H1 (cell line): ENCODE data around the gene RAB40A. TPM values are rescaled to one million over a fixed set of nuclear protein-coding genes. Genes with fewer than 3 reads are reported as not detected.

Source experiments
- CTCF ChIA-PET: fragments of 300-600 bp; sonication (Branson Sonifier 250); formaldehyde crosslinking; loops from one replicate; lab custom pipeline; 2021; ENCODE audit not compliant: partially characterized antibody; lab: Charles Lee
- POLR2A ChIA-PET: fragments of 300-600 bp; sonication (Branson Sonifier 250); formaldehyde crosslinking; loops from one replicate; lab custom pipeline; 2021; ENCODE audit warnings: inconsistent platforms; ENCODE audit not compliant: partially characterized antibody; lab: Charles Lee
- DNase-seq, 2 experiments: peaks; one replicate each; pipeline versions ENCODE4 v3.0.0 to v3.0.0-alpha.2; 2010 to 2022; ENCODE audit warnings: low spot score in 2 of 2, low read depth in 1 of 2, mixed read lengths in 1 of 2
- FAIRE-seq: peaks from 2 replicates; lab custom pipeline; 2011; peaks lifted over from hg19 to GRCh38; lab: Jason Lieb, UNC
- H2AFZ ChIP-seq: 2 replicates; pipeline ENCODE4 v1.8.1; 2012; ENCODE audit warnings: low read length, inconsistent platforms
- H2AK5ac ChIP-seq: 2 replicates; pipeline ENCODE4 v1.6.1; 2013; ENCODE audit warnings: low read depth, low read length
- H2BK120ac ChIP-seq: replicated peaks from 2 replicates; pipeline ENCODE3; 2013; ENCODE audit warnings: low read depth, low read length, inconsistent platforms
- H2BK12ac ChIP-seq: 2 replicates; pipeline ENCODE4 v1.6.1; 2013; ENCODE audit warnings: low read depth, low read length
- H2BK15ac ChIP-seq: 2 replicates; pipeline ENCODE4 v1.6.1; 2013; ENCODE audit warnings: low read length
- H2BK20ac ChIP-seq: 2 replicates; pipeline ENCODE4 v1.6.1; 2013; ENCODE audit warnings: low read length
- H2BK5ac ChIP-seq: 2 replicates; pipeline ENCODE4 v1.6.1; 2013; ENCODE audit warnings: low read depth, low read length
- H3K14ac ChIP-seq: 2 replicates; pipeline ENCODE4 v1.6.1; 2013; ENCODE audit warnings: inconsistent platforms; ENCODE audit not compliant: insufficient read length
- H3K18ac ChIP-seq: 2 replicates; pipeline ENCODE4 v1.6.1; 2013; ENCODE audit warnings: low read length; ENCODE audit errors: extremely low read depth
- H3K23ac ChIP-seq: 2 replicates; pipeline ENCODE4 v1.6.1; 2013; ENCODE audit warnings: inconsistent platforms; ENCODE audit not compliant: insufficient read length
- H3K23me2 ChIP-seq: 2 replicates; pipeline ENCODE4 v1.6.1; 2013; ENCODE audit warnings: low read depth, low read length
- H3K27ac ChIP-seq: 2 replicates; pipeline ENCODE4 v1.6.1; 2011; ENCODE audit warnings: low read depth, low read length, inconsistent platforms
- H3K27me3 ChIP-seq, 4 experiments: replicated peaks in 1 of 4; 1 replicate in 1 of 4; 2 replicates in 3 of 4; pipeline versions ENCODE4 v1.6.1 to v1.8.1; 2011 to 2013; ENCODE audit warnings: low read length in 3 of 4, mild to moderate bottlenecking in 3 of 4, inconsistent platforms in 2 of 4, mixed read lengths in 2 of 4, moderate library complexity in 1 of 4; ENCODE audit not compliant: control insufficient read depth in 3 of 4, insufficient read depth in 3 of 4; ENCODE audit errors: extremely low read depth in 1 of 4
- H3K36me3 ChIP-seq, 4 experiments: 2 replicates each; pipeline versions ENCODE4 v1.6.1 to v1.8.1; 2011 to 2013; ENCODE audit warnings: mild to moderate bottlenecking in 4 of 4, low read length in 3 of 4, moderate library complexity in 2 of 4, control low read depth in 1 of 4, inconsistent platforms in 1 of 4; ENCODE audit not compliant: insufficient read depth in 4 of 4, control insufficient read depth in 2 of 4
- H3K4ac ChIP-seq: replicated peaks from 2 replicates; pipeline ENCODE3; 2013; ENCODE audit warnings: low read length, low read depth, mixed read lengths, inconsistent platforms; ENCODE audit not compliant: insufficient read length
- H3K4me1 ChIP-seq, 4 experiments: replicated peaks in 1 of 4; 1 replicate in 1 of 4; 2 replicates in 3 of 4; pipeline versions ENCODE4 v1.6.1 to v1.8.1; 2011 to 2013; ENCODE audit warnings: low read length in 3 of 4, inconsistent platforms in 2 of 4, mixed read lengths in 1 of 4; ENCODE audit not compliant: insufficient read depth in 4 of 4, control insufficient read depth in 3 of 4
- H3K4me2 ChIP-seq, 2 experiments: 2 replicates each; pipeline versions ENCODE4 v1.6.1 to v1.8.1; 2011 to 2013; ENCODE audit warnings: low read depth in 2 of 2, low read length in 2 of 2, control low read depth in 1 of 2, inconsistent platforms in 1 of 2, mild to moderate bottlenecking in 1 of 2; ENCODE audit not compliant: insufficient read depth in 1 of 2
- H3K4me3 ChIP-seq, 4 experiments: fragments of 200-600, 300-600 bp in 1 of 4; sonication (generic), shearing (Covaris generic), sonication (Bioruptor Twin) in 1 of 4; 2 replicates each; pipeline versions ENCODE4 v1.5.1 to v1.8.1; 2011 to 2016; ENCODE audit warnings: low read length in 4 of 4, low read depth in 3 of 4, control low read depth in 2 of 4, inconsistent platforms in 2 of 4, mild to moderate bottlenecking in 2 of 4, mixed read lengths in 1 of 4, moderate library complexity in 1 of 4; ENCODE audit not compliant: insufficient read depth in 2 of 4; ENCODE audit errors: extremely low read depth in 1 of 4
- H3K56ac ChIP-seq: replicated peaks from 2 replicates; pipeline ENCODE3; 2013; ENCODE audit warnings: low read depth, mild to moderate bottlenecking, mixed read lengths, low read length, inconsistent platforms; ENCODE audit not compliant: insufficient read length
- H3K79me1 ChIP-seq: 2 replicates; pipeline ENCODE4 v1.6.1; 2013; ENCODE audit warnings: low read depth, low read length, control low read depth
- H3K79me2 ChIP-seq, 2 experiments: 2 replicates each; pipeline versions ENCODE4 v1.6.1 to v1.8.1; 2012 to 2013; ENCODE audit warnings: low read length in 2 of 2, mild to moderate bottlenecking in 2 of 2, inconsistent platforms in 1 of 2; ENCODE audit not compliant: insufficient read depth in 2 of 2, control insufficient read depth in 1 of 2
- H3K9ac ChIP-seq, 4 experiments: replicated peaks in 1 of 4; 1 replicate in 1 of 4; 2 replicates in 3 of 4; pipeline versions ENCODE4 v1.6.1 to v1.8.1; 2011 to 2013; ENCODE audit warnings: low read depth in 3 of 4, low read length in 3 of 4, control low read depth in 2 of 4, mild to moderate bottlenecking in 2 of 4, moderate library complexity in 2 of 4, inconsistent platforms in 1 of 4; ENCODE audit errors: extremely low read depth in 1 of 4
- H3K9me3 ChIP-seq, 2 experiments: 2 replicates each; pipeline versions ENCODE4 v1.6.1 to v1.8.1; 2012 to 2013; ENCODE audit warnings: mild to moderate bottlenecking in 2 of 2, moderate library complexity in 2 of 2, control low read depth in 1 of 2, inconsistent platforms in 1 of 2, low read depth in 1 of 2, low read length in 1 of 2, mixed read lengths in 1 of 2; ENCODE audit not compliant: insufficient read depth in 2 of 2
- H4K20me1 ChIP-seq, 2 experiments: replicated peaks in 1 of 2; 2 replicates each; pipeline versions ENCODE3 to v1.8.1; 2011 to 2013; ENCODE audit warnings: inconsistent platforms in 2 of 2, low read length in 2 of 2, mild to moderate bottlenecking in 1 of 2; ENCODE audit not compliant: insufficient read depth in 2 of 2, control insufficient read depth in 1 of 2
- H4K5ac ChIP-seq: 2 replicates; pipeline ENCODE4 v1.6.1; 2013; ENCODE audit warnings: low read length, low read depth, mixed read lengths, inconsistent platforms; ENCODE audit not compliant: insufficient read length
- H4K8ac ChIP-seq: 2 replicates; pipeline ENCODE4 v1.8.0; 2013; ENCODE audit warnings: mild to moderate bottlenecking, moderate library complexity, low read length, inconsistent platforms; ENCODE audit not compliant: insufficient read depth; ENCODE audit errors: extremely low read depth
- H4K91ac ChIP-seq: replicated peaks from 2 replicates; pipeline ENCODE3; 2013; ENCODE audit warnings: low read length, mixed read lengths, inconsistent platforms; ENCODE audit not compliant: insufficient read length
- BRCA1 ChIP-seq: IDR thresholded peaks from 2 replicates; pipeline ENCODE4 v1.6.1; 2012; ENCODE audit warnings: low read depth, low read length, improper control_type of control experiment
- FOSL1 ChIP-seq: IDR thresholded peaks from 2 replicates; pipeline ENCODE4 v1.6.1; 2011; ENCODE audit warnings: mild to moderate bottlenecking, low read depth, low read length, moderate library complexity; ENCODE audit not compliant: insufficient read depth
- KDM4A ChIP-seq: IDR thresholded peaks from one replicate; pipeline ENCODE4 v1.7.1; 2012; ENCODE audit warnings: low read depth, mild to moderate bottlenecking, moderate library complexity, low read length, inconsistent platforms; ENCODE audit not compliant: severe bottlenecking
- MAFK ChIP-seq: IDR thresholded peaks from 2 replicates; pipeline ENCODE4 v1.6.1; 2012; ENCODE audit warnings: low read depth, mild to moderate bottlenecking, improper control_type of control experiment, low read length
- PHF8 ChIP-seq: fragments of 200-600 bp; sonication (generic); conservative IDR thresholded peaks from 2 replicates; pipeline ENCODE4 v1.7.1; 2012; ENCODE audit warnings: low read depth, mild to moderate bottlenecking, inconsistent platforms, low read length, moderate library complexity
- POLR2A ChIP-seq, 2 experiments: IDR thresholded peaks; 1 replicate in 1 of 2; 2 replicates in 1 of 2; pipeline ENCODE4 v1.6.1; 2011; ENCODE audit warnings: low read depth in 2 of 2, low read length in 2 of 2, mild to moderate bottlenecking in 2 of 2; ENCODE audit errors: control extremely low read depth in 1 of 2
- RAD21 ChIP-seq, 2 experiments: IDR thresholded peaks in 1 of 2; conservative IDR thresholded peaks in 1 of 2; 2 replicates each; pipeline ENCODE4 v1.6.1; 2011; ENCODE audit warnings: low read depth in 2 of 2, low read length in 2 of 2, improper control_type of control experiment in 1 of 2, inconsistent platforms in 1 of 2, mild to moderate bottlenecking in 1 of 2, moderate library complexity in 1 of 2
- SIX5 ChIP-seq: IDR thresholded peaks from 2 replicates; pipeline ENCODE4 v1.6.1; 2011; ENCODE audit warnings: mild to moderate bottlenecking, low read depth, low read length
- TAF7 ChIP-seq: optimal IDR thresholded peaks from 2 replicates; pipeline ENCODE3; 2011; ENCODE audit warnings: low read depth, mild to moderate bottlenecking, inconsistent platforms, low read length, moderate library complexity, borderline replicate concordance
- TEAD4 ChIP-seq: IDR thresholded peaks from 2 replicates; pipeline ENCODE4 v1.6.1; 2012; ENCODE audit warnings: low read depth, low read length, inconsistent platforms, mixed read lengths
- ZNF274 ChIP-seq: IDR thresholded peaks from 2 replicates; pipeline ENCODE4 v1.7.0; 2012; ENCODE audit warnings: low read length, borderline replicate concordance; ENCODE audit errors: extremely low read depth
- whole genome bisulfite sequencing, 2 experiments: shearing (Covaris generic) in 1 of 2; methylation state at CpG; one replicate each; pipeline versions ENCODE4 v1.1.6 to v1.1.7; 2013 to 2015; ENCODE audit warnings: low lambda C conversion rate in 2 of 2, mixed read lengths in 2 of 2, inconsistent platforms in 1 of 2, low coverage in 1 of 2, missing lambda C conversion rate in 1 of 2; ENCODE audit not compliant: insufficient replicate concordance in 2 of 2, insufficient coverage in 1 of 2, insufficient read length in 1 of 2; ENCODE audit errors: extremely low coverage in 1 of 2, missing lambda C conversion rate in 1 of 2; 5-methylcytosine and 5-hydroxymethylcytosine counted together
- polyA plus RNA-seq, 7 experiments: library from polyadenylated mRNA; depleted of rRNA in 3 of 7; stranded (reverse) in 5 of 7; unstranded in 2 of 7; fragments of >200 nt in 5 of 7; fragments of 200-250 nt in 2 of 7; gene quantifications; 1 replicate in 5 of 7; 2 replicates in 1 of 7; 4 replicates in 1 of 7; pipeline versions ENCODE4 v1.2.1 to v1.2.3, GENCODE V29; 2011 to 2013; ENCODE audit warnings: missing spikeins in 2 of 7, mixed read lengths in 2 of 7
- total RNA-seq: library from RNA; stranded (reverse); fragmentation: NEBNext Ultra II Directional; extraction: Animal tissue kit (Norgen Biotek cat#: 25700); gene quantifications from 2 replicates; pipeline ENCODE4 v1.2.1, GENCODE V29; 2021
- TF ChIP-seq, protein P1 (sequence below): IDR thresholded peaks from 2 replicates; pipeline ENCODE4 v1.6.1; 2012; ENCODE audit warnings: inconsistent platforms
- TF ChIP-seq, protein P2 (sequence below): IDR thresholded peaks from 2 replicates; pipeline ENCODE4 v1.6.1; 2012; ENCODE audit warnings: inconsistent platforms

RAB40A gene
- total and polyA plus RNA-seq, 2 of the 8 experiments (the other 6 are each of a cell fraction or from before 2014, with no cell fraction given), result 0.09 to 0.21 TPM

DNA sequence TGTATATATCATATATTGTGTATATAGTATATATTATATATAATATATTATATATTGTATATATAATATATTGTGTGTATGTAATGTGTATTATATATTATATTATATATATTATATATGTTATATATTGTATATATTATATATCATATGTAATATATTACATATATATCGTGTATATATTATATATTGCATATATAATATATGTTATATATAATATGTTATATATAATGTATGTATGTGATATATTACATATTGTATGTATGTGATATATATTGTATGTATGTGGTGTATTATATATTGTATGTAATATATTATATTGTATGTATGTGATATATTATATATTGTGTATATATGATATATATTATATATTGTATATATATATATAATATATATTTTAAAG lies 30.5 kb downstream of the RAB40A start:
- WGBS, 2 experiments, result 45% methylated on average over 1 of the region's 1 CpG; no CpG with 5 or more reads in 1 of the 2 experiments
- Histone ChIP-seq H4K91ac (no peak overlapping the region), H3K18ac (no peak overlapping the region), H3K4me2 (no peak overlapping the region), H3K4me3 (no peak overlapping the region), H3K9ac (no peak overlapping the region), H3K4me1 (no peaks in the 10 kb centered on the region), H2AK5ac (no peak overlapping the region), H3K9me3 (no peaks in the 10 kb centered on the region), H2AFZ (no peak overlapping the region), H2BK15ac (no peak overlapping the region), H3K56ac (no peak overlapping the region), H3K79me2 (no peaks in the 10 kb centered on the region), H3K27me3 (no peaks in the 10 kb centered on the region), H2BK120ac (no peak overlapping the region), H3K79me1 (no peaks in the 10 kb centered on the region), H4K8ac (no peak overlapping the region), H2BK5ac (no peak overlapping the region), H3K36me3 (no peaks in the 10 kb centered on the region), H4K5ac (no peak overlapping the region), H3K14ac (no peak overlapping the region), H2BK20ac (no peak overlapping the region), H4K20me1 (no peaks in the 10 kb centered on the region), H3K23me2 (no peaks in the 10 kb centered on the region), H3K27ac (no peak overlapping the region), H3K23ac (no peak overlapping the region), H2BK12ac (no peak overlapping the region), H3K4ac (no peak overlapping the region)
- CTCF ChIA-PET, result interaction anchor here (0.7 to 2.6 kb wide), 8 partner anchors 16 to 629 kb away, joined by 3 to 13 read pairs (median 4); no protein-coding TSS in a partner anchor
- DNase-seq (no peak), FAIRE-seq (no peak)
- POLR2A ChIA-PET, result no interaction called here
- TF ChIP-seq BRCA1, result no peak
- TF ChIP-seq RAD21 (IDR thresholded peaks at IDR 0.05 in 1 of 2, conservative IDR thresholded peaks at IDR 0.05 in 1 of 2; ENCODE audit: low read depth in 2 of 2, low read length in 2 of 2), result no peak
- no peak for TF ChIP-seq FOSL1
- no peak for TF ChIP-seq POLR2A (IDR thresholded peaks at IDR 0.05; ENCODE audit: control extremely low read depth in 1 of 2, low read depth in 2 of 2, low read length in 2 of 2)
- no peak for TF ChIP-seq SIX5
- TF ChIP-seq, protein P1, sequence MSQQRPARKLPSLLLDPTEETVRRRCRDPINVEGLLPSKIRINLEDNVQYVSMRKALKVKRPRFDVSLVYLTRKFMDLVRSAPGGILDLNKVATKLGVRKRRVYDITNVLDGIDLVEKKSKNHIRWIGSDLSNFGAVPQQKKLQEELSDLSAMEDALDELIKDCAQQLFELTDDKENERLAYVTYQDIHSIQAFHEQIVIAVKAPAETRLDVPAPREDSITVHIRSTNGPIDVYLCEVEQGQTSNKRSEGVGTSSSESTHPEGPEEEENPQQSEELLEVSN, result no peak
- TF ChIP-seq, protein P2, sequence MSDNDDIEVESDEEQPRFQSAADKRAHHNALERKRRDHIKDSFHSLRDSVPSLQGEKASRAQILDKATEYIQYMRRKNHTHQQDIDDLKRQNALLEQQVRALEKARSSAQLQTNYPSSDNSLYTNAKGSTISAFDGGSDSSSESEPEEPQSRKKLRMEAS, result no peak
- no peak for TF ChIP-seq PHF8
- TF ChIP-seq KDM4A, result no peak
- TF ChIP-seq ZNF274, result no peak
- TF ChIP-seq TAF7, result no peak
- TF ChIP-seq MAFK, result no peak
- no peak for TF ChIP-seq TEAD4
